ENCODE results near the gene MYCBPAP. TPM values are rescaled to one million over a fixed set of nuclear protein-coding genes. Genes with fewer than 3 reads are reported as not detected.

MYCBPAP gene
- total RNA-seq, 2 donors from 2014 or later, result 0.16 to 0.19 TPM

DNA sequence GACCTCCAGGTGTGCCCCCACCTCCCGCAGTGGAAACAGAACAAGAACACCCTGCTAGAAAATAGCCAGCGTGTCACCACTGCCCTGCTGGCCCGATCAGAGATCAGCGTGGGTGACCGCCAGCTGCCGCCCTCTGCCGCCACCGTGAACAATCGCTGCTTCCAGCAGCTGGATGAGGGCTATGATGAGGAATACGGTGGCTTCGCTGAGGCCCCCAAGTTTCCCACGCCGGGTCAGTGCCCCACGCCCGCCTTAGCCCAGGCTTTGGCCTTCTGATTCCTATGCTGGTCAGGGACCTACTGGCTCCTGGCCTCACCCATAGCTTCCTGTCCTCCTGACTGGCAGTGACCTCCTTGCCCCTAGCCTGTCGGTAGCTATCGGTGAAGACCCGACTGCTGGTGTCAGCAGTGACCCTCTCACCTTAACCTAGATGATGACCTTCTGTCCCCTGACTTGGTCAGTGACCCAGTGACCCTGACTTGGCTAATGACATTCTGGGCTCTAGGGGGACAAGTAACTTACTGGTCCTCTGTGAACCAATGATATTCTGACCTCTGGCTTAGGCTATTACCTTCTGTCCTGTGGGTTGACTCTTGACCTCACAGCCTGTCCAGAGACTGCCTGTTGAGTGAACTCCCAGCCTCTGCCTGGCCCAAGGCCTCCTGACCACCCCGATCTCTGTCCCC lies 41.2 kb downstream of the MYCBPAP start:
- Histone ChIP-seq H3K27ac (no peak overlapping the region), H3K9me3 (no peaks in the 10 kb centered on the region), H3K4me1 (peaks cover 0 to 16% of the 10 kb centered on the region in 2 donors), H3K4me3 (no peak overlapping the region), H3K36me3 (no peaks in the 10 kb centered on the region), H3K27me3 (no peaks in the 10 kb centered on the region)
- TF ChIP-seq, protein P1, sequence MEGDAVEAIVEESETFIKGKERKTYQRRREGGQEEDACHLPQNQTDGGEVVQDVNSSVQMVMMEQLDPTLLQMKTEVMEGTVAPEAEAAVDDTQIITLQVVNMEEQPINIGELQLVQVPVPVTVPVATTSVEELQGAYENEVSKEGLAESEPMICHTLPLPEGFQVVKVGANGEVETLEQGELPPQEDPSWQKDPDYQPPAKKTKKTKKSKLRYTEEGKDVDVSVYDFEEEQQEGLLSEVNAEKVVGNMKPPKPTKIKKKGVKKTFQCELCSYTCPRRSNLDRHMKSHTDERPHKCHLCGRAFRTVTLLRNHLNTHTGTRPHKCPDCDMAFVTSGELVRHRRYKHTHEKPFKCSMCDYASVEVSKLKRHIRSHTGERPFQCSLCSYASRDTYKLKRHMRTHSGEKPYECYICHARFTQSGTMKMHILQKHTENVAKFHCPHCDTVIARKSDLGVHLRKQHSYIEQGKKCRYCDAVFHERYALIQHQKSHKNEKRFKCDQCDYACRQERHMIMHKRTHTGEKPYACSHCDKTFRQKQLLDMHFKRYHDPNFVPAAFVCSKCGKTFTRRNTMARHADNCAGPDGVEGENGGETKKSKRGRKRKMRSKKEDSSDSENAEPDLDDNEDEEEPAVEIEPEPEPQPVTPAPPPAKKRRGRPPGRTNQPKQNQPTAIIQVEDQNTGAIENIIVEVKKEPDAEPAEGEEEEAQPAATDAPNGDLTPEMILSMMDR (IDR thresholded peaks at IDR 0.05), result no peak
- DNase-seq (ENCODE audit: low spot score), result no peak

DNA sequence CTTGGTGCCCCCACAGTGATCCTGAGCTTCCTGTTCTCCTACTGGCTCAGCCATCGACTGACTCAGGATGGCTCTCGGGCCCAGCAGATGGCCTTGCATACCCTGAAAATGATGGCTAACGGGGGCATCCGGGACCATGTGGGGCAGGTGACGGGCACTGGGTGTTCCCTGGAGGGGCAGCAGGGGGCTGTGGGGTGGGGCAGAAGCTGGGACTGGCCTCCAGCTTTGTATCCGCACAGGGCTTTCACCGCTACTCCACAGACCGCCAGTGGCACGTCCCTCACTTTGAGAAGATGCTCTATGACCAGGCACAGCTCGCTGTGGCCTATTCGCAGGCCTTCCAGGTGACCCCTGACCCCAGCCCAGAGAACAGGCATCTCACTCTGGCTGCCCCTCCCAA lies 41.7 kb downstream of the MYCBPAP start:
- DNase-seq (ENCODE audit: low spot score), result no peak
- TF ChIP-seq, protein P1 (IDR thresholded peaks at IDR 0.05), result no peak
- Histone ChIP-seq H3K36me3 (no peaks in the 10 kb centered on the region), H3K27ac (no peak overlapping the region), H3K4me1 (peaks cover 0 to 16% of the 10 kb centered on the region in 2 donors), H3K4me3 (no peak overlapping the region), H3K27me3 (no peaks in the 10 kb centered on the region), H3K9me3 (no peaks in the 10 kb centered on the region)

DNA sequence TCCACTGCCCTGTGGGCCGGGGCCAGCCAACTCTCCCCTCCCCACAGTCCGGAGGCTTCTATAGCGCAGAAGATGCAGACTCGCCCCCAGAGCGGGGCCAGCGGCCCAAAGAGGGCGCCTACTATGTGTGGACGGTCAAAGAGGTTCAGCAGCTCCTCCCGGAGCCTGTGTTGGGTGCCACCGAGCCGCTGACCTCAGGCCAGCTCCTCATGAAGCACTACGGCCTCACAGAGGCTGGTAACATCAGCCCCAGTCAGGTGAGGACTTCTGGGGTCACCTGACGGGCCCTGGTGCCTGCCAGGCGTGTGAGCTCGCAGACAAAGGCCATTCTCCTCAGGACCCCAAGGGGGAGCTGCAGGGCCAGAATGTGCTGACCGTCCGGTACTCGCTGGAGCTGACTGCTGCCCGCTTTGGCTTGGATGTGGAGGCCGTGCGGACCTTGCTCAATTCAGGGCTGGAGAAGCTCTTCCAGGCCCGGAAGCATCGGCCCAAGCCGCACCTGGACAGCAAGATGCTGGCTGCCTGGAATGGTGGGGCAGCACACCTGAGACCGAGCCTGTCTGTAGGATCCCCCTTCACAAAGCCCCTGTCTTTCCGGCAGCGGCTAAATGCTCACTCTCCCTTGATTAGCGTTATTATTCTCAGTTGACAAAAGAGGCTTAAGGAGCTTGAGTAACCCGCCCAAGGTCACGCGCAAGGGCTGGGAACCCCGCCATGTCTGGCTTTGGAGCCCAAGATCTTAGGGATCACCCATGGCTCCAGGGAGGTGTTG lies 42.6 kb downstream of the MYCBPAP start:
- Histone ChIP-seq H3K9me3 (no peaks in the 10 kb centered on the region), H3K4me1 (peaks cover 0 to 16% of the 10 kb centered on the region in 2 donors), H3K36me3 (peaks cover 4% of the 10 kb centered on the region), H3K27ac (peak overlapping the region in 1 of 2 donors; percentile 33), H3K4me3 (no peak overlapping the region), H3K27me3 (no peaks in the 10 kb centered on the region)
- TF ChIP-seq, protein P1 (IDR thresholded peaks at IDR 0.05), result peak; percentile 61 to 94
- peak; percentile 88 for DNase-seq (ENCODE audit: low spot score)

DNA sequence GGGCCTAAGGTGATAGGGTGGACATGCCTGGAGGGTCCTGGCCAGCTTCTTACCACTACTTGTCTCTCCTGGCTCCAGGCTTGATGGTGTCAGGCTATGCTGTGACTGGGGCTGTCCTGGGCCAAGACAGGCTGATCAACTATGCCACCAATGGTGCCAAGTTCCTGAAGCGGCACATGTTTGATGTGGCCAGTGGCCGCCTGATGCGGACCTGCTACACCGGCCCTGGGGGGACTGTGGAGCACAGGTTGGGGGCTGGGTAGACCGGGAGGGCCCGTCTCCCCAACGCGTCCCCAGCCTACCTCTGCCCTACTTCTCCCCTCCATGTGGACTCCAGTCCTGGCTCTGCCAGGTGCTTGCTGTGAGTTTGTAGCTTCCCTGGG lies 43.2 kb downstream of the MYCBPAP start:
- Histone ChIP-seq H3K27ac (no peak overlapping the region), H3K27me3 (no peaks in the 10 kb centered on the region), H3K4me1 (peaks cover 0 to 16% of the 10 kb centered on the region in 2 donors), H3K36me3 (peaks cover 4% of the 10 kb centered on the region), H3K9me3 (no peaks in the 10 kb centered on the region), H3K4me3 (no peak overlapping the region)
- DNase-seq (ENCODE audit: low spot score), result no peak
- TF ChIP-seq, protein P1 (IDR thresholded peaks at IDR 0.05), result no peak

DNA sequence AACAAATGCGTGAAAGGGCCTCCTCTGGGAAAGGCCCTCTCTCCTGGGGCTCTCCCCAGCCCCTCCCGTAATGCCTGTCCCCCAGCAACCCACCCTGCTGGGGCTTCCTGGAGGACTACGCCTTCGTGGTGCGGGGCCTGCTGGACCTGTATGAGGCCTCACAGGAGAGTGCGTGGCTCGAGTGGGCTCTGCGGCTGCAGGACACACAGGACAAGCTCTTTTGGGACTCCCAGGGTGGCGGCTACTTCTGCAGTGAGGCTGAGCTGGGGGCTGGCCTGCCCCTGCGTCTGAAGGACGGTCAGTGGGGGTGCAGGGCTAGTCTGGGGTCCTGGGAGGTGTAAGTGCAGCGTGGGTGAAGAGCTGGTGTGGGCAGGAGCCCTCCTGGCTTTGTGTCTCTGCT lies 43.6 kb downstream of the MYCBPAP start:
- Histone ChIP-seq H3K27me3 (no peaks in the 10 kb centered on the region), H3K36me3 (peaks cover 4% of the 10 kb centered on the region)

More for the DNA sequence above, 43.6 kb downstream of the MYCBPAP start:
- no peak overlapping the region for H3K27ac ChIP-seq
- H3K4me3 ChIP-seq, result no peak overlapping the region
- no peak for DNase-seq (ENCODE audit: low spot score)
- H3K9me3 ChIP-seq, result no peaks in the 10 kb centered on the region
- TF ChIP-seq, protein P1 (IDR thresholded peaks at IDR 0.05), result no peak
- peaks cover 0 to 15% of the 10 kb centered on the region in 2 donors for H3K4me1 ChIP-seq
